SK-N-SH treated with all-trans-retinoic acid at 6 μM for 48 hours (cell line): Measurements from ENCODE around the gene CCDC40.

ENCODE experiments used
- ATAC-seq: fragments of 200-7000 bp; cut with Tn5 transposase; 3 replicates; pipeline ENCODE4 v1.9.1; 2020; ENCODE audit warnings: mild to moderate bottlenecking, moderate library complexity
- BACH2 ChIP-seq: fragments of 250-450 bp; sonication (Bioruptor Pico); IDR thresholded peaks from 2 replicates; pipeline ENCODE4 v1.9.0; 2021; ENCODE audit warnings: mild to moderate bottlenecking, borderline replicate concordance
- CREB5 ChIP-seq: fragments of 250-450 bp; sonication (Bioruptor Pico); IDR thresholded peaks from 2 replicates; pipeline ENCODE4 v1.5.1; 2020; ENCODE audit warnings: low read depth, mild to moderate bottlenecking, moderate library complexity
- CSDC2 ChIP-seq: fragments of 250-450 bp; sonication (Bioruptor Pico); IDR thresholded peaks from 2 replicates; pipeline ENCODE4 v1.5.0; 2020; ENCODE audit warnings: mild to moderate bottlenecking, moderate library complexity
- CSRNP3 ChIP-seq: fragments of 250-450 bp; sonication (Bioruptor Pico); IDR thresholded peaks from 2 replicates; pipeline ENCODE4 v1.5.1; 2021; ENCODE audit warnings: mild to moderate bottlenecking, moderate library complexity
- ESRRG ChIP-seq: fragments of 250-450 bp; sonication (Bioruptor Pico); IDR thresholded peaks from 2 replicates; pipeline ENCODE4 v1.6.1; 2021; ENCODE audit warnings: mild to moderate bottlenecking
- GLIS3 ChIP-seq: fragments of 250-450 bp; sonication (Bioruptor Pico); IDR thresholded peaks from 2 replicates; pipeline ENCODE4 v1.5.0; 2020; ENCODE audit warnings: mild to moderate bottlenecking, moderate library complexity
- ISL1 ChIP-seq: fragments of 250-450 bp; sonication (Bioruptor Pico); IDR thresholded peaks from 2 replicates; pipeline ENCODE4 v2.1.2; 2022; ENCODE audit warnings: mild to moderate bottlenecking, moderate library complexity
- OSR1 ChIP-seq: fragments of 250-450 bp; sonication (Bioruptor Pico); IDR thresholded peaks from 2 replicates; pipeline ENCODE4 v1.8.0; 2022; ENCODE audit warnings: moderate library complexity, mild to moderate bottlenecking, inconsistent platforms
- PATZ1 ChIP-seq: fragments of 250-450 bp; sonication (Bioruptor Pico); IDR thresholded peaks from 2 replicates; pipeline ENCODE4 v1.8.0; 2020; ENCODE audit warnings: mild to moderate bottlenecking, moderate library complexity, borderline replicate concordance
- PPARA ChIP-seq: fragments of 250-450 bp; sonication (Bioruptor Pico); IDR thresholded peaks from 2 replicates; pipeline ENCODE4 v1.5.0; 2020; ENCODE audit warnings: mild to moderate bottlenecking, borderline replicate concordance
- RARB ChIP-seq: fragments of 250-450 bp; sonication (Bioruptor Pico); IDR thresholded peaks from 2 replicates; pipeline ENCODE4 v1.8.0; 2021; ENCODE audit warnings: mild to moderate bottlenecking, moderate library complexity
- SNAI2 ChIP-seq: fragments of 250-450 bp; sonication (Bioruptor Pico); IDR thresholded peaks from 2 replicates; pipeline ENCODE4 v1.5.0; 2020; ENCODE audit warnings: mild to moderate bottlenecking, moderate library complexity
- TCF4 ChIP-seq: fragments of 250-450 bp; sonication (Bioruptor Pico); IDR thresholded peaks from 2 replicates; pipeline ENCODE4 v1.8.0; 2021; ENCODE audit warnings: mild to moderate bottlenecking, moderate library complexity, borderline replicate concordance
- TOX ChIP-seq: fragments of 250-450 bp; sonication (Bioruptor Pico); IDR thresholded peaks from 2 replicates; pipeline ENCODE4 v1.8.0; 2021; ENCODE audit warnings: mild to moderate bottlenecking, moderate library complexity, borderline replicate concordance
- ZC3H10 ChIP-seq: fragments of 250-450 bp; sonication (Bioruptor Pico); IDR thresholded peaks from 2 replicates; pipeline ENCODE4 v1.5.1; 2021; ENCODE audit warnings: mild to moderate bottlenecking, moderate library complexity
- ZFP3 ChIP-seq: fragments of 250-450 bp; sonication (Bioruptor Pico); IDR thresholded peaks from 2 replicates; pipeline ENCODE4 v1.5.0; 2020; ENCODE audit warnings: mild to moderate bottlenecking, moderate library complexity
- ZFP30 ChIP-seq: fragments of 450-650 bp; formaldehyde crosslinking; IDR thresholded peaks from 2 replicates; pipeline ENCODE4 v1.5.0; 2022; ENCODE audit warnings: mild to moderate bottlenecking, moderate library complexity
- ZNF565 ChIP-seq: fragments of 450-650 bp; formaldehyde crosslinking; conservative IDR thresholded peaks from 2 replicates; pipeline ENCODE4 v1.5.0; 2020; ENCODE audit warnings: low read depth, mild to moderate bottlenecking, moderate library complexity
- ZNF70 ChIP-seq: fragments of 450-650 bp; formaldehyde crosslinking; IDR thresholded peaks from 2 replicates; pipeline ENCODE4 v1.5.0; 2020; ENCODE audit warnings: mild to moderate bottlenecking, moderate library complexity
- ZNF8 ChIP-seq: fragments of 450-650 bp; formaldehyde crosslinking; IDR thresholded peaks from 2 replicates; pipeline ENCODE4 v1.5.0; 2020; ENCODE audit warnings: mild to moderate bottlenecking, moderate library complexity
- TF ChIP-seq, protein P1 (sequence below): fragments of 250-450 bp; sonication (Bioruptor Pico); IDR thresholded peaks from 2 replicates; pipeline ENCODE4 v1.5.0; 2020; ENCODE audit warnings: mild to moderate bottlenecking, moderate library complexity
- TF ChIP-seq, protein P2 (sequence below): fragments of 250-450 bp; sonication (Bioruptor Pico); IDR thresholded peaks from 2 replicates; pipeline ENCODE4 v1.8.0; 2021; ENCODE audit warnings: low read depth, mild to moderate bottlenecking, moderate library complexity, borderline replicate concordance

The CCDC40 gene

DNA sequence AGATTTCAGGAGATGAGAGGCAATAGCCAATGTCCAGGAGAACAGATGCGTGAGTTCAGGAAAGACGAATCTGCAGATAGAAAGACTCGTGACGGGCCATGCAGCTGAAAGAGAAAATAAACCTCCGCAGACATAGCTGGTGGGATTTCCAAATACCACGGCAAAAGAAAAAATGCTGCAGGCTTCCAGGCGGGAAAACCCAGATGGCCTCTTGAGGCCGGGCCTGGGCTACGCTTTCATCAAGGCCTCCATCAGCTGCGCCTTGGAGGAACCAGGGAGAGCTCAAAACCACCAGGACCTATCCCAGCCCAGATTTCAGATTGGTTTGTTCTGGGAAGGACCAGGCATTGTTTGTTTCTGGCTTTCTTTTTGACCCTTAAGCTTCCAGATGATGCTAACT is 16.7 kb downstream of the CCDC40 start:
- TF ChIP-seq ZNF565 (no peak), ZNF70 (no peak), CREB5 (no peak), CSRNP3 (no peak), ESRRG (CRISPR knock-in tag) (no peak), PPARA (no peak), TOX (CRISPR knock-in tag) (no peak), SNAI2 (no peak), ZFP30 (CRISPR knock-in tag) (no peak), TCF4 (CRISPR knock-in tag) (no peak), ZFP3 (CRISPR knock-in tag) (no peak), ZNF8 (CRISPR knock-in tag) (no peak), ISL1 (CRISPR knock-in tag) (no peak), OSR1 (CRISPR knock-in tag) (no peak), PATZ1 (CRISPR knock-in tag) (no peak), RARB (CRISPR knock-in tag) (no peak), CSDC2 (CRISPR knock-in tag) (no peak), GLIS3 (CRISPR knock-in tag) (no peak)
- TF ChIP-seq, protein P1, sequence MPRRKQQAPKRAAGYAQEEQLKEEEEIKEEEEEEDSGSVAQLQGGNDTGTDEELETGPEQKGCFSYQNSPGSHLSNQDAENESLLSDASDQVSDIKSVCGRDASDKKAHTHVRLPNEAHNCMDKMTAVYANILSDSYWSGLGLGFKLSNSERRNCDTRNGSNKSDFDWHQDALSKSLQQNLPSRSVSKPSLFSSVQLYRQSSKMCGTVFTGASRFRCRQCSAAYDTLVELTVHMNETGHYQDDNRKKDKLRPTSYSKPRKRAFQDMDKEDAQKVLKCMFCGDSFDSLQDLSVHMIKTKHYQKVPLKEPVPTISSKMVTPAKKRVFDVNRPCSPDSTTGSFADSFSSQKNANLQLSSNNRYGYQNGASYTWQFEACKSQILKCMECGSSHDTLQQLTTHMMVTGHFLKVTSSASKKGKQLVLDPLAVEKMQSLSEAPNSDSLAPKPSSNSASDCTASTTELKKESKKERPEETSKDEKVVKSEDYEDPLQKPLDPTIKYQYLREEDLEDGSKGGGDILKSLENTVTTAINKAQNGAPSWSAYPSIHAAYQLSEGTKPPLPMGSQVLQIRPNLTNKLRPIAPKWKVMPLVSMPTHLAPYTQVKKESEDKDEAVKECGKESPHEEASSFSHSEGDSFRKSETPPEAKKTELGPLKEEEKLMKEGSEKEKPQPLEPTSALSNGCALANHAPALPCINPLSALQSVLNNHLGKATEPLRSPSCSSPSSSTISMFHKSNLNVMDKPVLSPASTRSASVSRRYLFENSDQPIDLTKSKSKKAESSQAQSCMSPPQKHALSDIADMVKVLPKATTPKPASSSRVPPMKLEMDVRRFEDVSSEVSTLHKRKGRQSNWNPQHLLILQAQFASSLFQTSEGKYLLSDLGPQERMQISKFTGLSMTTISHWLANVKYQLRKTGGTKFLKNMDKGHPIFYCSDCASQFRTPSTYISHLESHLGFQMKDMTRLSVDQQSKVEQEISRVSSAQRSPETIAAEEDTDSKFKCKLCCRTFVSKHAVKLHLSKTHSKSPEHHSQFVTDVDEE (CRISPR knock-in tag), result no peak
- TF ChIP-seq, protein P2, sequence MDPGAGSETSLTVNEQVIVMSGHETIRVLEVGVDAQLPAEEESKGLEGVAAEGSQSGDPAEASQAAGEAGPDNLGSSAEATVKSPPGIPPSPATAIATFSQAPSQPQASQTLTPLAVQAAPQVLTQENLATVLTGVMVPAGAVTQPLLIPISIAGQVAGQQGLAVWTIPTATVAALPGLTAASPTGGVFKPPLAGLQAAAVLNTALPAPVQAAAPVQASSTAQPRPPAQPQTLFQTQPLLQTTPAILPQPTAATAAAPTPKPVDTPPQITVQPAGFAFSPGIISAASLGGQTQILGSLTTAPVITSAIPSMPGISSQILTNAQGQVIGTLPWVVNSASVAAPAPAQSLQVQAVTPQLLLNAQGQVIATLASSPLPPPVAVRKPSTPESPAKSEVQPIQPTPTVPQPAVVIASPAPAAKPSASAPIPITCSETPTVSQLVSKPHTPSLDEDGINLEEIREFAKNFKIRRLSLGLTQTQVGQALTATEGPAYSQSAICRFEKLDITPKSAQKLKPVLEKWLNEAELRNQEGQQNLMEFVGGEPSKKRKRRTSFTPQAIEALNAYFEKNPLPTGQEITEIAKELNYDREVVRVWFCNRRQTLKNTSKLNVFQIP (CRISPR knock-in tag), result no peak
- ATAC-seq, result no peak

DNA sequence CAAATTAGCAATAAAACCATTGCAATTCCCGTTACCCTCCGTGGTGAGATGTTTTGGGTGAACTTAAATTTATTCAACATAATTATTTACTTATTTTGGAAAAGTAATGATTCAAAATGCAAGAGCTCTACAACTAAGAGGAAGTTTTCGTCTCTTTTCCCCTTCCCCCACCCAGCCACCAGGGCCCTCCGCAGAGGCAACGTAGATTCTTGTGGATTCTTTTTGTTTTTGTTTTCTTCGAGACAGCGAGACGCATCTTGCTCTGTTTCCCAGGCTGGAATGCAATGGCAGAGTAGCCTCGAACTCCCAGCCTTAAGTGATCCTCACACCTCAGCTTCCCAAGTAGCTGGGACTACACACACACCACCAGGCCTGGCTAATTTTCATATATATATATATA is 19.2 kb downstream of the CCDC40 start:
- TF ChIP-seq ZFP3 (CRISPR knock-in tag) (no peak), ZNF8 (CRISPR knock-in tag) (no peak), ISL1 (CRISPR knock-in tag) (no peak), OSR1 (CRISPR knock-in tag) (no peak), RARB (CRISPR knock-in tag) (no peak), TOX (CRISPR knock-in tag) (no peak), TCF4 (CRISPR knock-in tag) (no peak)
- no peak for ATAC-seq

DNA sequence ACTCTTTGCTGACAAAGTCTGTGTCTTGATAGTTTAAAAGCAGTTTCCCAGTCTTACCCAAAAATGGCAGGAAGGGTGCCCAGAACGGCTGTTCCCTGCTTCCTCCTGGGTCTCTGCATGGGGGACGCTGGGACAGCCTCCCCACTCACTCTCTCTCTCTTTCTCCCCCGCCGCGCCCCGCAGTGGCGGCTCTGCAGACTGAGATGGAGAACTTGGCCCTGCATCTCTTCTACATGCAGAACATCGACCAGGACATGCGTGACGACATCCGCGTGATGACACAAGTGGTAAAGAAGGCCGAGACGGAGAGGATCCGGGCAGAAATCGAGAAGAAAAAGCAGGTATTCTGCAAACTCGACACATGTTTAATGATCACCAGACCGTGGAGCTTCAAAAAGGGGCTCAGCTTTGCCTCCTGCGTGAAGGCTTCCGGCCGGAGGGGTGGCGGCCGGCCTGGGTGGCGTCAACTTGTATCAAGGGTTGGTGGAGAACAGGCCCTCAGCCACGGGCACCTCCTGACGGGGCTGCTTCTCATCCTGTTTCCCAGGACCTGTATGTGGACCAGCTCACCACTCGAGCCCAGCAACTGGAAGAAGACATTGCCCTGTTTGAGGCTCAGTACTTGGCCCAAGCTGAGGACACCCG is 22.0 kb downstream of the CCDC40 start:
- ATAC-seq, result no peak
- TF ChIP-seq TCF4 (CRISPR knock-in tag) (no peak), BACH2 (CRISPR knock-in tag) (no peak), ZNF8 (CRISPR knock-in tag) (no peak), OSR1 (CRISPR knock-in tag) (no peak), RARB (CRISPR knock-in tag) (no peak), ZNF565 (no peak), PATZ1 (CRISPR knock-in tag) (no peak), SNAI2 (no peak), PPARA (no peak), TOX (CRISPR knock-in tag) (no peak), ISL1 (CRISPR knock-in tag) (no peak), ZC3H10 (CRISPR knock-in tag) (no peak), GLIS3 (CRISPR knock-in tag) (no peak), ESRRG (CRISPR knock-in tag) (no peak), ZFP3 (CRISPR knock-in tag) (no peak)
- TF ChIP-seq, protein P1 (CRISPR knock-in tag), result no peak
